ENCODE data around the gene NRXN3.

The NRXN3 gene

GRCh38 chr14:78790271-78790670 is 620.1 kb downstream of the NRXN3 start:
- Histone ChIP-seq H3K27me3 (ENCODE audit: low read length) (no peaks in the 10 kb centered on the region), H3K36me3 (ENCODE audit: low read length) (no peaks in the 10 kb centered on the region), H3K9me2 (replicated peaks; ENCODE audit: insufficient read depth, low read length) (no peaks in the 10 kb centered on the region), H3K4me2 (ENCODE audit: low read depth, low read length, poor library complexity, severe bottlenecking) (no peak overlapping the region), H4K20me1 (ENCODE audit: low read depth, low read length) (no peaks in the 10 kb centered on the region), H3K9ac (ENCODE audit: low read length) (no peak overlapping the region), H3K9me3 (ENCODE audit: insufficient read depth, low read length) (no peaks in the 10 kb centered on the region), H3F3A (ENCODE audit: insufficient read depth) (no peaks in the 10 kb centered on the region), H3K79me2 (ENCODE audit: insufficient read depth, low read length) (no peaks in the 10 kb centered on the region), H3K27ac (ENCODE audit: low read depth, low read length) (no peak overlapping the region), H3K4me3 (ENCODE audit: insufficient read depth, low read length, poor library complexity, severe bottlenecking) (no peak overlapping the region), H2AFZ (ENCODE audit: low read depth, low read length, severe bottlenecking) (no peak overlapping the region)
- TF ChIP-seq EZH2phosphoT487 (conservative IDR thresholded peaks at IDR 0.05; ENCODE audit: low read length) (no peak), CTCF (IDR thresholded peaks at IDR 0.05; ENCODE audit: insufficient read depth, low read length, poor library complexity, severe bottlenecking) (no peak)

GRCh38 chr14:78798757-78799156 is 628.6 kb downstream of the NRXN3 start:
- H3K9me2 ChIP-seq (replicated peaks; ENCODE audit: insufficient read depth, low read length): no peaks in the 10 kb centered on the region; the same call in 1 of the 2 replicates
- H3F3A ChIP-seq (ENCODE audit: insufficient read depth): no peaks in the 10 kb centered on the region
- no peak overlapping the region for H3K9ac ChIP-seq (ENCODE audit: low read length)
- no peak overlapping the region for H3K27ac ChIP-seq (ENCODE audit: low read depth, low read length)
- no peaks in the 10 kb centered on the region for H3K79me2 ChIP-seq (ENCODE audit: insufficient read depth, low read length)
- no peaks in the 10 kb centered on the region for H3K36me3 ChIP-seq (ENCODE audit: low read length)
- H2AFZ ChIP-seq (ENCODE audit: low read depth, low read length, severe bottlenecking): no peak overlapping the region
- TF ChIP-seq EZH2phosphoT487 (conservative IDR thresholded peaks at IDR 0.05; ENCODE audit: low read length) (no peak), CTCF (IDR thresholded peaks at IDR 0.05; ENCODE audit: insufficient read depth, low read length, poor library complexity, severe bottlenecking) (no peak)
- no peaks in the 10 kb centered on the region for H3K9me3 ChIP-seq (ENCODE audit: insufficient read depth, low read length)
- no peaks in the 10 kb centered on the region for H4K20me1 ChIP-seq (ENCODE audit: low read depth, low read length)
- H3K27me3 ChIP-seq (ENCODE audit: low read length): no peaks in the 10 kb centered on the region
- no peak overlapping the region for H3K4me3 ChIP-seq (ENCODE audit: insufficient read depth, low read length, poor library complexity, severe bottlenecking)
- no peak overlapping the region for H3K4me2 ChIP-seq (ENCODE audit: low read depth, low read length, poor library complexity, severe bottlenecking)

- Histone ChIP-seq H4K20me1 (ENCODE audit: low read depth, low read length) (no peaks in the 10 kb centered on the region), H2AFZ (ENCODE audit: low read depth, low read length, severe bottlenecking) (no peak overlapping the region), H3K9ac (ENCODE audit: low read length) (no peak overlapping the region), H3K4me2 (ENCODE audit: low read depth, low read length, poor library complexity, severe bottlenecking) (no peak overlapping the region), H3K27ac (ENCODE audit: low read depth, low read length) (no peak overlapping the region), H3K4me3 (ENCODE audit: insufficient read depth, low read length, poor library complexity, severe bottlenecking) (no peak overlapping the region), H3K36me3 (ENCODE audit: low read length) (no peaks in the 10 kb centered on the region), H3K9me2 (replicated peaks; ENCODE audit: insufficient read depth, low read length) (no peaks in the 10 kb centered on the region; the same call in none of the 2 replicates), H3K79me2 (ENCODE audit: insufficient read depth, low read length) (no peaks in the 10 kb centered on the region), H3K9me3 (ENCODE audit: insufficient read depth, low read length) (no peaks in the 10 kb centered on the region), H3F3A (ENCODE audit: insufficient read depth) (no peaks in the 10 kb centered on the region), H3K27me3 (ENCODE audit: low read length) (no peaks in the 10 kb centered on the region)
- TF ChIP-seq CTCF (IDR thresholded peaks at IDR 0.05; ENCODE audit: insufficient read depth, low read length, poor library complexity, severe bottlenecking) (no peak), EZH2phosphoT487 (conservative IDR thresholded peaks at IDR 0.05; ENCODE audit: low read length) (no peak)
Observed at GRCh38 chr14:78805570-78805969, 635.4 kb downstream of the NRXN3 start.
